Stromal cell of bone marrow (primary cell): ENCODE data around the gene DGKQ.
"Not testable (repeated sequence)": the region's sequence is repeated elsewhere in the genome, so short reads cannot be mapped to it uniquely, and the experiment has no call there.

Source experiments
- DNase-seq: peaks from one replicate; pipeline ENCODE4 v3.0.0-alpha.2; 2012; ENCODE audit warnings: low read depth

The DGKQ gene

DNA sequence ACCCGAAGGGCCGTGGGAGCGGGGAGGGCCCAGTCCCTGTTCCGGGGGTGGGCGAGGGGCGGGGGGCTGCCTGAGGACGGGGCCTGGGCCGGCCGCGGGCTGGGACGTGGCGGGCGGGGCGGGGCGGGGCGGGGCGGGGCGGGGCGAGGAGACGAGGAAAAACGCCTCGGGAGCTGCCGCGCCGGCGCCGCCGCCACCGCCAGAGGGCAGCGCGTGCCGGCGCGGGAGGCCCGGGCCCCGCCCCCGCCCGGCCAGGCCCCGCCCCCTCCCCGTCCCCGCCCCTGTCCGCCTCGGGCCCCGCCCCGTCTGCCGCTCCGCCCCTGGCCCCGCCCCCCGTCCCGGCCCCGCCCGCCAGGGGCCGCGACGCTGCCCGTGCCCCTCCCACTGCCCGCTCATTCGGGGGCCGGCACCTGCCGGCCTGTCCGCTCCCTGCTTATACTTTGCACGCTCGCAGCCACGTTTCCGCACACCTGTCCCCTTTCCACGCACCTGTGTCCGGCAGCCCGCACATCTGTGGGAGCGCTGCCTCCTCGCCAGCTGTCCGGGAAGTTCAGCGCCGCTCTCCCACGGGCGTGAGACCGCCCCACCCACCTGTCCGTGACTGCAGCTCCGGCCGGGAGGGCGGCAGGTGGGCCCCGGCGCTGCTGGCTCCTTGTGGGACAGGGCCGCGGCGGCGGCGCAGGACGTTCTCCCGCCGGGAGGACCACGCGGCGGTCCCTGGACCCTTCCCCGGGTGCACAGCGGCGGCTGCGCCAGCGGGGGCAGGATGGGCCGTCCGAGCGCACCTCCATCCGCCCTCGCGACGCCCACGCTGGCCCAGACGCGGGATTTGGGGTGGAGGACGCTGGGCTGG is 36.4 kb upstream of the DGKQ start:
- DNase-seq, result no peak

DNA sequence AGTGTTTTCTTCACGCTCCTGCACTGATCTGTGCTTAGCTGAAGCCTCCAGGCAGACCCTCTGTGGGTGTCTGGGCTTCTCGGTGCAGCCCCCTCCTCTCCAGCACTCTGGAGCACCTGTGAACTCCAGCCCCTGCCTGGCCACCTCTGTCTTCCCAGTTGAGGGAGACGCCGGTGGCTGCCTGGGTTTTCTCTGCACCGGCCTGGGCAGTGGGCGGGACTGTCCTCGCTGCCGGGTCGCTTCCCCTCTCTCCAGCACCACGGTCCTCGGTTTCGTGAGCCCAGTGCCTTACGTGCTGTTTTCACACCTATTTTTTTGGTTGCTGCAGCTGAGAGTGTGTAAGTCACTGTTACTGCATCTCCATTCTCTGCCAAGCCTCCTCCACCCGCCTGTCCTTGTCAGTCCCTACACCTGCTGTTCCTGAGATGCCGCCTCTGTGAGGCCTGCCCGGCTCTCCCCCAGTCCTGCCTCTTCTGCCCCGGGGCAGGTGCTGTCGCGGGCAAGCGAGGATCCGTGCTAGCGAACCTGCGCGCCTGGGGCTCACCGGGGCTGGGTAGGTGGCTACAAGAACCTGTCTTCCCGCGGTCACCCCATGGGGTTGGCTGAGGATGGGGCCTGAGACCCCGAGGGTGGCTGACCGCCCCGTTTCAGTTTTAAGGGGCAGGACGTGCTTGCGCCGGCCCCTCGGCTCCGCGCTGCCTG is 35.6 kb upstream of the DGKQ start:
- no peak for DNase-seq

DNA sequence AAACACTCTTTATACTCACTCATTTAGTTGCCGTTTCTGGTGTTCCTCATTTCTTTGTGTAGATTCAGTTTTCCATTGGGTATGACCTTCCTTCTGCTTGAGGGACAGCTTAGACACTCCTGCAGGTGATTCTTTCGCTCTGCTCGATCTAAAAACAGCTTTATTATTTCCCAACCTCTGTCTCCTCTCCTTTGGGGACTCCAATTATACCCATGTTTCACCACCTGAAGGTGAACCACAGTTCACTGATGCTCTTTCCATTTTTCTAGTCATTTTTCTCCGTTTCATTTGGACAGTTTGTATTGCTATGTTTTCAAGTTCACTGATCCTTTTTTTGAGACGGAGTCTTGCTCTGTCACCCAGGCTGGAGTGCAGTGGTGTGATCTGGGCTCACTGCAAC is 33.5 kb upstream of the DGKQ start:
- DNase-seq, result no peak

DNA sequence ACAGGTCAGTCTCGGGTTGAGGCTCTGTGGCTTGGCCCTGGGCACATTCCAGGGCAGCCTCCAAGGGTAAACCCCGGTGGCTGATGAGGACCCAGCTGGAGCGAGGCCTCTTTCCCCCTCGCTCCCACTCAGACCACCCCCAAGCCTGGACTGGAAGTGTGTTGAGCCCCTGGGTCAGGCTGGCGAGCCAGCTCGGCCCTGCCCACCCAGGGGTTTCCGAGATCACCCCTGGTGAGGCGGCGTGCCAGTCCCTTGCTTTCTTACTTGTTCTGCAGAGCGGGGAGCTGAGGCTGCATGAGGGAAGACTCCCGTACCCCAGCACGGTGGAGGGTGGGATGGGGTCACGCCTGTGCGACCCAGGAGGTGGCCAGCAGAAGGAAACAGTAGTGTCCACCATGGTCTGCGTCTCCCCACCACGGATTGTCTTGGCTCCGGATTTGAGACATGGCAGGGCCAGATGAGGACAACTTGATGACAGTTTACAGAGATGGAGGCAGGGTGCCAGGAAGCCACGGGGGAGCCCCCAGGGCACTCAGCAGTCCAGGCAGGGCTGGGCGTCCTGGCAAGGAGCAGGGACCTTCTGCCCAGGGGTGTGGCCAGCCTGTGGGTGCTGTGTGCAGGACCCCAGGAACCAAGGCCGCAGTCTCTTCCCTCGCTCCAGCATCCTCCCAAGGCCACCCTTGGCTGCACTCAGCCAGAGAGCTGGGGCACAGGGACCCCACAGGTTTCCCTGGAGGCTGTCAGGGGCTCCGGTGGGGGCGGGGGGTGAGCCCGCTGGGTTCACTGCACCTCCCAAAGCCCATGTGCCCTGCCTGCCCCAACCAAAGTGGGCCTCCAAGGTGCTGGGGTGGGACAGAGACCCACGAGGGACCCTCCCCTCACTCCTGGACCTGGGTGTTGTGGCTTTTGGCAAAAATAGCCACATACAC is 31.5 kb upstream of the DGKQ start:
- DNase-seq, result no peak

DNA sequence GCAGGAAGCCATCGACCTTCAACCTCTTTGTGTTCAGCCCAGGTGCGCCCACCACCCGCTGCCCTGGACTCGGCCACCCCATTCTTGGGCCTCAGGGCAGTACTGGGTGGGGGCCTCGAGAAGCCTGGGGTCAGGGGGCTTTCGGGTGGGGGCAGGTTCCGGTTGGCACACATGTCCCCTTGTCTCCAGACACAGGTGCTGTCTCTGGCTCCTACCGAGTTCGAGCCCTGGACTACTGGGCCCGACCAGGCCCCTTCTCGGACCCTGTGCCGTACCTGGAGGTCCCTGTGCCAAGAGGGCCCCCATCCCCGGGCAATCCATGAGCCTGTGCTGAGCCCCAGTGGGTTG is 30.7 kb upstream of the DGKQ start:
- no peak for DNase-seq

DNA sequence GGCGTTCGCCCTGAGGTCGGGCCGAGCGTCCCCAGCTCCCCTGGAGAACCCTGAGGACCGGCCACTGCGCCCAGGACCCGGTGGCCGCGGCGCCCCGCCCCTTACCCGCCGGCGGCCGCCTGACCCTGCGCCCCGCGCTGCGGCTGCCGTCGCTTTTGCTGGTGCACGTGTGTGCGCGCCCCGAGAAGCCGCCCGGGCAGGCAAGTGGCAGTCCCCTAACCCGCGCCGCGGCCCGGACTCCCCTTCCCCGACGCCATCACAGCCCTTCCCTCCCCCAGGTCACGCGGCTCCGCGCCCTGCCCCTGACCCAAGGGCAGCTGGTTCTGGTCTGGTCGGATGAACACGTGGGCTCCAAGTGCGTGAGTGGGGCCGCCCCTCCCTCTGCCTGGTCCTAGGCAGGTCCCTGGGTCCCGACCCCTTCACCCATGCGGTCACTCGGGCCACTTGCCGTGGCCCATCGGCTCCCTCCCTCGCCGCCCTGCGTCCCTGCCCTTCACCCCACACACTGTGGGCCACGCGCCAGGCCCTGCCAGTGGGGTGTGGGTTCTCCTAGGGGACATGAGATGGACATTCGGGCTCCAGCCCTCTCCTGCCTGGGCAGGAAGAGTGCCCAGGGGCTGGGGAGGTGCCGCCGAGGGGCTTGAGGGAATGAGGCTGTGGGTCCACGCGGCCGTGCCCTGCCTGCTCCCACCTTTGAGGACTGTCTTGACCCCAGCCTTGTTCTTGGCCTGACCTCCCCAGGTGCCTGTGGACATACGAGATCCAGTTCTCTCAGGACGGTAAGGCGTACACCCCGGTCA is 30.1 kb upstream of the DGKQ start:
- DNase-seq, result no peak

DNA sequence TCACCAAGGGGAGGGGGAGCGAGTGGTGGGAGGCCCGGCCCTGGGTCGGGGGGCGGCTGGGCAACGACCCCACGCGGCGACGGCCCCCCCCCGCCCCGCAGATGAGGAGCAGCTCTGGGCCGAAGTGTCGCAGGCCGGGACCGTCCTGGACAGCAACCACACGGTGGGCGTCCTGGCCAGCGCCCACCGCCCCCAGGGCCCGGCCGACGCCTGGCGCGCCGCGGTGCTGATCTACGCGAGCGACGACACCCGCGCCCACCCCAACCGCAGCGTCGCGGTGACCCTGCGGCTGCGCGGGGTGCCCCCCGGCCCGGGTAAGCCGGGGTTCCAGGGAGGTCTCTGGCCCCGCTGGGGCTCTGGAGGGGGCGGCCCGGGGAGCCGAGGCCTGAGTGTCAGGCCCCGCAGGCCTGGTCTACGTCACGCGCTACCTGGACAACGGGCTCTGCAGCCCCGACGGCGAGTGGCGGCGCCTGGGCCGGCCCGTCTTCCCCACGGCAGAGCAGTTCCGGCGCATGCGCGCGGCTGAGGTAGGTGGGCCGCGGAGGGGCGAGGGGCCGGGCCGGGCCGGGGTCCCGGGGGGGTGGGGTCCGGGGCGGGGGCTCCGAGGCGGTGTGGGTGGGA is 29.4 kb upstream of the DGKQ start:
- no peak for DNase-seq

DNA sequence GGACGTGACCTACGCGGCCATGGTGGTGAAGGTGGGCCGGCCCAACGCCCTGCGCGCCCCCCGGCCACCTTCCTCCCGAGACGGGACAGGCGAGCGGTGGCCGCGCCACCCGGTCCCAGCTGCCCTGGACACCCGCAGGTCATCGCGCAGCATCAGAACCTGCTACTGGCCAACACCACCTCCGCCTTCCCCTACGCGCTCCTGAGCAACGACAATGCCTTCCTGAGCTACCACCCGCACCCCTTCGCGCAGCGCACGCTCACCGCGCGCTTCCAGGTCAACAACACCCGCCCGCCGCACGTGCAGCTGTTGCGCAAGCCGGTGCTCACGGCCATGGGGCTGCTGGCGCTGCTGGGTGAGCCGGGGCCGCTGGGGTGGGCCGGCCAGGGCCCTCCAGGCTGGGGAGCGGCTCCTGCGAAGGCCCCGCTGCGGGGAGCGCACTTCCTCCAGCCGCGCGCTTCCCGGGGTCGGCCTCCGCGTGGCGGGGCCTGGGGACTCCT is 28.8 kb upstream of the DGKQ start:
- no peak for DNase-seq

DNA sequence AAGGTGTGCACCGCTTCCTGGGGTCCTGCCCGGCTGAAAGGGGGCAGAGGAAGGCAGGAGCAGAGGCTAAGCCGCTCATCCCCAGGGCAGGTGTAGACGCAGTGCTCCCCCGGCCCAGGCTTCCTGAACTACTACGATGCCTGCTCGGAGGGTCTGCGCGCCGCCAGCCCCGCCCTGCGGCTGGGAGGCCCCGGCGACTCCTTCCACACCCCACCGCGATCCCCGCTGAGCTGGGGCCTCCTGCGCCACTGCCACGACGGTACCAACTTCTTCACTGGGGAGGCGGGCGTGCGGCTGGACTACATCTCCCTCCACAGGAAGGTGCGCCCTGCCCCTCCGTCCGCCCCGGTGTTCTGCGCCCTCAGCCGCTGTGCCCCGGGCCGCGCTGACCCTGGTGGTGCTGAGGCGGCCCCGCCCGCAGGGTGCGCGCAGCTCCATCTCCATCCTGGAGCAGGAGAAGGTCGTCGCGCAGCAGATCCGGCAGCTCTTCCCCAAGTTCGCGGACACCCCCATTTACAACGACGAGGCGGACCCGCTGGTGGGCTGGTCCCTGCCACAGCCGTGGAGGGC is 28.3 kb upstream of the DGKQ start:
- DNase-seq, result no peak

DNA sequence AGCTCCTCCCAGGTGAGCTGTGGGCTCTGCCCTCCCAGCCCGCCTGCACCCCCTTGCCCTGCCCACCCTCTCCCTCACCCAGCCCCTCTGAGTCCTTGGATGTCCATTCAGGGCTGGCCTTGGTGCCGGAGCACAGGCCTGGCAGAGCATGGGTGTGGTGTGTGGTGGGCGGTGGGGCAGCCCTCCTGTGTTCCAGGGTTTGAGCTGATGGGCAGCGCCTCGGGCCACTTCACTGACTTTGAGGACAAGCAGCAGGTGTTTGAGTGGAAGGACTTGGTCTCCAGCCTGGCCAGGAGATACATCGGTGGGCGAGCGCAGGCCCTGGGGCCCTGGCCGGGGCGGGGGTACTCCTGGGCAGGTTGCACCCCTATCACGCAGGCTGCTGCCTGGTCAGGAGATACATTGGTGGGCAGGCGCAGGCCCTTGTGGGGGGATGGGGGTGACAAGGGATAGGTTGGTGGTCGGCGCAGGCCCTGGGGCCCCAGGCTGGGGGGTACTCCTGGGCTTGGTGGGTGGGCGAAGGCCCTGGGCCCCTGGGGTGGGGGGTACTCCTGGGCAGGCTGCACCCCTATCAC is 27.4 kb upstream of the DGKQ start:
- DNase-seq, result no peak

DNA sequence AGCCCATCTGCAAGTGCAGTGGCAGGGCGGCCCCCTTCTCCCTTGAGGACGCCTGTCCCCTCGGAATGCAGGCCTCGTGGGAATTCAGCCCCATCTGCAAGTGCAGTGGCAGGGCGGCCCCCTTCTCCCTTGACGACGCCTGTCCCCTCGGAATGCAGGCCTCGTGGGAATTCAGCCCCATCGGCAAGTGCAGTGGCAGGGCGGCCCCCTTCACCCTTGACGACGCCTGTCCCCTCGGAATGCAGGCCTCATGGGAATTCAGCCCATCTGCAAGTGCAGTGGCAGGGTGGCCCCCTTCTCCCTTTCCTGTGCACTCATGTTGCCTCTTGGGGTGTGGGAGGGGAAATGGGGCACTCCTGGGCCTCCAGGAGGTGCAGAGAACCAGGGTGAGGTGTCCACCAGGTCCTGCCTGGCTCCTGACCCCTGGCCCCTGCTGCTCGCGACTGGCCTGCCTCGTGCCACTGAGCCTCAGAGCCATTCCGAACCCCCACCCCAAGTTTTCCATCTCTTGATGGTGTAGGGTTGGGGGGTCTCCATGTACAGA is 26.6 kb upstream of the DGKQ start:
- DNase-seq, result no peak

DNA sequence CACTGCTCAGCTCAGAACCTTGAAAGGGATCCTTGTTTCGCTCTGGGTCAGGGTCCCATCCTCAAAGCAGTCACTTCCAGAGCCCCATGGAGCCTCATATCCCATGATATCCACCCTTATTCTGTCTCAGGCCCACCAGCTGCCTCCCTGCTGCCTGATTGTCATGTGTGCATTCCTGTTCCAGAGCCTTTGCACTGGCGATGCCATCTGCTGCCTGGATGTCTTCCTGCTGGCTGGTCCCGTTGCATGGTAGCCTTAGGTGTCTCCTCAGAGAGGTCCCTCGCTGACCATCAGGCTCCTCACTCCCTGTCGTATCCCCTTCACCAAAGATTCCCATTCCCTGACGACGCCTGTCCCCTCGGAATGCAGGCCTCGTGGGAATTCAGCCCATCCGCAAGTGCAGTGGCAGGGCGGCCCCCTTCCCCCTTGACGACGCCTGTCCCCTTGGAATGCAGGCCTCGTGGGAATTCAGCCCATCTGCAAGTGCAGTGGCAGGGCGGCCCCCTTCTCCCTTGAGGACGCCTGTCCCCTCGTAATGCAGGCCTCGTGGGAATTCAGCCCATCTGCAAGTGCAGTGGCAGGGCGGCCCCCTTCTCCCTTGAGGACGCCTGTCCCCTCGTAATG is 26.0 kb upstream of the DGKQ start:
- not testable (repeated sequence) for DNase-seq

DNA sequence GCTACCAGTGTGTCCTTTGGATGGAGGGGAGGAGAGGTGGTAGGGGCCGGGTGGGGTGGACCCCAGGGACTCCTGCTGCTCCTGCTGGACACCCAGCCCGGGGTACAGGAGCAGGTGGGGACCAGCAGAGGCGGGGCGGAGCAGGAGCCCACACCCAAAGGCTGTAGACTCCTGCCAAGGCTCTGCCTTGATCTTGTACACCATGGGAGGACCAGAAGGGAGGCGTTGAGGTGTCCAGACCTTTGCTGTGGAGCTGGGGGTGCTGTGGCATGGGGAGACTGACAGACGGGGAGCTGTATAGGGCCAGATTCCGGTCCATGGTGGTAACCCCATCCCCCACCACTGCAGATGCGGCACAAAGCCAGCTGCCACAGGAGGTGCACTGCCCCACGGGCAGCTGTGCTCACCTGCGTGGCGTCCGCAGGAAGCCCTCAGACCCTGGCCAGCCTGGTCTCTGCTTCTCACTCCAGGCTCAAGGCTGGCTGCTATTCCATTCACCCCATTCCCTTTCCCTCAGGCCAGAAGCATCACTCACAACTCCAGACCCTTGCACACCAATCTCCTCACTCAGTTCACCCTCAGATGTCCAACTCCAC is 24.8 kb upstream of the DGKQ start:
- DNase-seq, result no peak

DNA sequence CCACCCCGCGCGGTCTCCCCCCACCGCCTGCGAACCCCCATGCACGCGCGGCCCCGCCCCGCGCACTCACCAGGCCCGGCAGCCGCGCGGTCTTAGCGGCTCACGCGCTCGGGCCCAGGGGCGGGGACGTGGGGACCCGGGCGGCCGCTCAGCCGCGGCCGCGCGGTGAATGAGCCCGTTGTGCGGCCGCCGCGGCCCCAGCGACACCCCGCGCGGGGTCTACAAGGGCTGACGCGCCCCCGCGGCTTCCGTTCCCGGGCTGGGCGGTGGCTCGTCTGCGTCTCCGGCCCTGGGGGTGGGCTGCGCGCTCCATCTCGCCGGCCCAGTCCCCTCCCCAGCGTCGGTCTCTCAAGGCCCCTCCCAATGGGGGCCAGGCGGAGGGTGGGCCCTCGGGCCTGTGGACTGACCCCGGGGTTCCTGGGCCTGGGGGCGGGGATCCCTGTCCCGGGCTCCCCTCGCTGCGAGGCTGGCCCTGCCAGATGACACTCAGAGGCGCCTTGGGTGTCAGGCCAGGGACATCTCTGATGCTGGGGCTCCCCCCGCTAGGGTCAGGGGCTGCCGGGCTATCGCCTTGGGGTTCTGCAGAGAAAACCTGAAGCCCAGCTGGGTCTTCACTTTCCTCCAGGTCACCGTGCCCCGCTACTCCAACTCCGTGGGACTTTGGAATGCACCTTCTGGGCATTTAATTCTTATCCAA is 24.2 kb upstream of the DGKQ start:
- no peak for DNase-seq

DNA sequence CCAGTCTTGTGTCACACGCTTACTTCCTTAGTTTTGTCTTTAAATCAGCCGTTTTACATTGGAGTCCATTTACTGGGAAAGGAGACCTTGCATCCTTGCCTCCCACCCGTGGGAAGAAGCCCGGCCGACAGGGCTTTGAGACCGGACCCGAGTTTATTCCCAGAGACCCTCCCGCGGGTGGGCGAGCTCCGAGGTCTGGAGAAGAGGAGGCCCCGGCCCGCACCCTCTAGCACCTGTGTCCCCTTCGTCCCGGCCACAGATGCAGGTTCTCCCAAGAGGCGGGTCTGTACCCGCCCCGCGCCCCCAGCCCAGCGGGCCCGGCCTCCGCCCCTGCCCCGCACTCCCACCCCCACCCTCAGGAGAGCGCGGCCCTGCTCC is 23.6 kb upstream of the DGKQ start:
- DNase-seq, result no peak

DNA sequence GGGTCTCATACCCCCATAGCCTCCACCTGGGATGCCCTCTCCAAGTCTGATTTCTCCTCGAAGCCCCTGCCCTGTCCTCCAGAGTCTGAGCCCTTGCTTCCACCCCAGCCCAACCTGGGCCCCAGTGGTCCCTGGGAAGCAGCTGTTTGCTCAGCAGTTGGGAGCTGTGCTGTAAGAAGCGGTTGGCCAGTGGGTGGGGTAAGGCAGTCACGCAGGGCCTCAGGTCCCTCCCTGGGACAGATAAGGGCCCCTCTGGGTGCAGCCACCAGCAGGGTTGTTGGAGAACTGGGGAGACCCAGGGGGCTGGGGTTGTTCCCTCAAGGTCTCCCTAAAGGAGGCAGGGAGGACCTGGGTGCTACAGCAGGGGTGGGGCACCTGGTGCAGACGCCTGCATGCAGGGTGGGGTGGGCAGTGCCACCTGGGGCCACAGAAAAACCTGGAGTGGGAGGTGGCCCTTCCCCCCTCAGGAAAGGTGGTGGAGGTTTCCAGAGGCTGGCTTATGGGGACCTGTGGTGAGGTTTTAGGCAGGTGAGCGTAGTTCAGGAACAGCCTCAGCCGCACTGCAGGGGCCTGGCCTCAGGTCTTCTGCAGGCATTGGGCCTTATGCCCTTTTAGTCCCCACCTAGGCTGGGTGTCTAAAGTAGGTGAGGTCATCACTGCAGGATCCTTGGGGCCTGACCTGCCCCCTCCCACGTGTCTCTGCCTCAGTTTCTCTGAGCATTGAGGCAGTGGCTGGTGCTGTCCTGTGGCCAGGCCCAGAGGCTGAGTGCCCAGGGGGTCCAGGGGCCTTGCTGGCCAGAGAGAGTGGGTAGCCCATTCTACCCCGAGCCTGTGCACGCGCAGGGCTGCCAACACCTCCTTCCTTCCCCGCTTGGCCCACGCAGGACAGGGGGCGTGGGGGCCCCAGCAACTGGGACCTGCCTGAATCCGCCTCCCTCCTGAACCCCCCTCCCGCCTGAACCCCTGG is 22.9 kb upstream of the DGKQ start:
- DNase-seq, result no peak

DNA sequence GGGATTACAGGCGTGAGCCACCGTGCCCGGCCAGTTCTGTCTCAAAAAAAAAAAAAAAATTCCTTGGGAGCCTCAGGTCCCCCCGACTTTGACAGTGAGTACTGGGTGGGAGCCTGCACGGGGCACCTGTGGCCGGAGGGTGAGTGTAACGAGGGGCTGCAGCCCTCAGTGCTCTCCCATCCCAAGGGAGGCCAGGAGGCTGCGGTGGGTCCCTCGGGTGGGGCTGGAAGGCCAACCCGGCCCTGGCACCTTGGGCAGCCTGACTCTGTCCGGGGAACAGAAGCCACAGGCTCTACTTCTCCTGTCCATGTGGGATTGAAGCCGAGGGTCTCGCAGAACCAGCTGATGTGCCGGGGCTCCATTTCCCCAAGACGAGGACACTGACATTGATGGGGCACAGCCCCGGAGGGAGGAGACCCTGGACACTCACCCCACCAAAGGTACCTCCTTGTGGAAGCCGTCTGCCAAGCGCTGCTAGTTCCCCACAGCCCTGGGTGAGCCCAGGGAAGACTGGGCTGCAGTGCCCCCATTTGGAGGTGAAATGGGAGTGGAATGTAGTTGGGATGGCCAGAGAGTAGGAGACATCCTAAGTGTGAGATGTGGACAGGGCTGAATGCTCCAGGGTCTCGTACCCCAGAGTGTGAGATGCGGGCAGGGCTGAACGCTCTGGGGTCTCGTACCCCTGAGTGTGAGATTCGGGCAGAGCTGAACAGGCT is 22.1 kb upstream of the DGKQ start:
- no peak for DNase-seq
